ENCODE measurements around the gene GPR151.

The GPR151 gene

DNA sequence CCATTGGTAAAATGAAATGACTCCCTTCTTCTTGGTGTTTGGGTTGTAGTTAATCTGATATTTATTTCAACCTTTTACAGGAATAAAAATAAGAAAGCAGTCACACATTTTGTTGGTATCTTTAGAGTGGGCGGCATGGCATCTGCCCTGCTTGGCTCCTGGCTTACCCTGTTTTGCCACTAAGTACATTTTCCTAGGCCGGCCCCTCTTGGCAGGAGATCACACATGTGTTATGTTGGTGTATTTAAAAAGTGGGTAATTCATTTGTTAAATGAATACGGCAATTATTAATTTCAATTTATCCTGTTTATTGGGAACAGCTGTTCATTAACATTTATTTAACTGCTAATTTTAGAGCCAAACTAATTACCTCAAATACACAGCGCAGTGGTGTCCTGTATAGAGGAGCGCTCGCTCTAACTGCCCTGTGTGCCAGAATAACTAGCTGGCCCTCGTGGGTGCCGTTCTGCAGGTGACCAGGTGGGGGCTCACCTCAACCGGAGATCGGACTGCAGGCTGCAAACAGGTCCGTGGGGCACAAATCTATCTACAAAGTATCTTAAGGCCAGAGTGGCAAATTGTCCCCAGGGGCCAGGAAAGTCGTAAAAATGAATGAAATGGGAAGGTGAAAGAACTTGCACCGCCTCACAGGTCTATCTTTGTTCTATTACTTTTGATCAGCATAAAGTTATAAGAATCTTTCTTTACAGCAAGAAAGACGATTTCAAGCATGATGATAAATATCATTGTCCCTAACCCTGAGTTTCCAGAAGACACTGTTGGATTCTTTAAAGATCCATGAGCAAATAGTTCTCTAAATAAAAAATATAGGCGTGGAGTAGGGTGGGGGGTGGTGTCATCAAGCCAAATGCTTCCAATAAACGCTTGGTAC is 26.2 kb upstream of the GPR151 start:
- no peaks in the 10 kb centered on the region for H3K36me3 ChIP-seq
- no peak for TF ChIP-seq Cebpa-rat (IDR thresholded peaks at IDR 0.05)
- no peak overlapping the region for H3K9ac ChIP-seq
- H3K4me3 ChIP-seq: no peak overlapping the region
- H3K9me3 ChIP-seq: no peaks in the 10 kb centered on the region
- no peak overlapping the region for H3K27ac ChIP-seq
- H3K4me2 ChIP-seq: no peak overlapping the region
- H3K27me3 ChIP-seq: no peaks in the 10 kb centered on the region
- no peaks in the 10 kb centered on the region for H3K4me1 ChIP-seq
- no peaks in the 10 kb centered on the region for H4K20me1 ChIP-seq

DNA sequence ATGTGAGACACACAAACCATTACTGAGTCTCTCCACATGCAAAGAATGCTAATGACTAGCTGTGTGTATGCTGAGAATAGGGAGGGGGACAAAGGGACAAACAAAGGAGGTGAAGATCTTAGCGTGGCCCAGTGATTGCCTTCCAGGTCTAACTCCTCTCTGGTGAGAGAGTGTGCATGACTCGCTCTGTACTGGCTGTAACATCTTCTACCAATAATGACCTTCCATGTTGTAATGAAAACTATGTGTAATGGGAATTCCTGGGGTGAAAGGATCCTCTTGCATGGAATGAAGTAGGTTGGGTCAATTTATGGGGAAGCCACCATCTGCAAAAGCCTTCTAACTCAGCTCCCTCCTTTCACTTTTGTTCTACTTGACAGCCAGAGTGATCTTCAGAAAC is 24.4 kb upstream of the GPR151 start:
- Histone ChIP-seq H3K36me3 (no peaks in the 10 kb centered on the region), H3K9me3 (no peaks in the 10 kb centered on the region), H4K20me1 (no peaks in the 10 kb centered on the region), H3K27me3 (no peaks in the 10 kb centered on the region), H3K9ac (no peak overlapping the region), H3K27ac (no peak overlapping the region), H3K4me1 (no peaks in the 10 kb centered on the region), H3K4me3 (no peak overlapping the region), H3K4me2 (no peak overlapping the region)
- no peak for TF ChIP-seq Cebpa-rat (IDR thresholded peaks at IDR 0.05)

DNA sequence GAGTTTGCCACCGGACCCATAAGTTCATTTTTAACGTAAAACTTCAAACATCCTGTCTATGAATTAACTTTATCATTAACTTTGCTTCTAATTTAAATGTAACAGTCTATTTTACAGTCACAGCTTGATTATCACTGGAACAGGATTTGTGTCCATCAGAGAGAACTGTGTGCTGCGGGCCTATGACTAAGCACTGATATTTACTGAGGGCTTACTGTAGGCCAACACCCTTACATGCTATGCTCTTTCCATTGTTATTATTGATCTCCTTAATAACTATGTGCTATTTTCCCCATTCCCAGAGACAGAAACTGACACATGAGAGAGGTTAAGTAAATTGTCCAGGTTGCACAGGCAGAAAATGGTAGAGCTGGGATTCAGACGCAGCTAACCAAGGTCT is 24.0 kb upstream of the GPR151 start:
- Histone ChIP-seq H3K9ac (no peak overlapping the region), H3K36me3 (no peaks in the 10 kb centered on the region)

DNA sequence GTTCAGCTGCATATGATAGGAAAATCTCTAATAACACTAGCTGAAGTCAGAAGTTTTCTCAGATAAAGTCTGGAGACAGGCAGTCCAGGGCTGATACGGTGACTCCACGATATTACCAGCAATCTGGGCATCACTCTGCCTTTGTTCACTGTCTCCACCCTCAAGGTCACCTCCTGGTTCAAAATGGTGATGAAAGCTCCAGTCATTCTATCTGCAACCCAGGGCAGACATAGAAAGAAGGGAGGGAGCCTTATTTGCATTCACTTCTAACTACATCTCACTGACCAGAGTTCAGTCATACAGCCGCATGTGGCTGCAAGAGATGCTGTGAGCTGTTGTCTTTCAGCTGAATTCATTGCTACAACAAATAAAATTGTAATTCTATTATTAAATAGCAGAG is 22.4 kb upstream of the GPR151 start:
- H3K4me3 ChIP-seq: no peak overlapping the region
- no peaks in the 10 kb centered on the region for H3K36me3 ChIP-seq
- TF ChIP-seq Cebpa-rat (IDR thresholded peaks at IDR 0.05): no peak
- H3K27ac ChIP-seq: no peak overlapping the region
- H3K9ac ChIP-seq: no peak overlapping the region
- H4K20me1 ChIP-seq: no peaks in the 10 kb centered on the region
- H3K4me1 ChIP-seq: no peaks in the 10 kb centered on the region
- no peaks in the 10 kb centered on the region for H3K9me3 ChIP-seq
- no peak overlapping the region for H3K4me2 ChIP-seq
- no peaks in the 10 kb centered on the region for H3K27me3 ChIP-seq

More for the DNA sequence above, 24.0 kb upstream of the GPR151 start:
- H3K4me3 ChIP-seq: no peak overlapping the region
- H3K4me1 ChIP-seq: no peaks in the 10 kb centered on the region
- no peak overlapping the region for H3K27ac ChIP-seq
- H4K20me1 ChIP-seq: no peaks in the 10 kb centered on the region
- H3K4me2 ChIP-seq: no peak overlapping the region
- TF ChIP-seq Cebpa-rat (IDR thresholded peaks at IDR 0.05): no peak
- H3K9me3 ChIP-seq: no peaks in the 10 kb centered on the region
- no peaks in the 10 kb centered on the region for H3K27me3 ChIP-seq

DNA sequence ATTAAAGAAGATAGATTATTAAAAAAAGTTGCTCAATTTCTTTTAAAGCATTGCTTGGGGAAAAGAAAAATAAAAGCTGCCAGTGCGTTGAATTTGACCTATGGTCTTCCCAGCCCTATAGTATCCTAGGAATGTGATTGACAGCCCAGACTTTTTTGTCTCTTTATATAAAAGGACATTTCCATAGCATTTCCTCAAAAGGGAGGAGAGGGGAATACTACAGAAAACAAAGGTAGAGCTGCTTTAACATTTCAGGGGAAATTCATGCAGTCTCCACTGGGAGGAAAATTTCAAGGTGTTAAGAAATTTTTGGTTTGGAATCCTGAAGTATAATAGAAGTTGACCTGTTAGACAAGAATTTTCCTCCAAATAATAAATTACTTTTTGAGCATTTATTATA is 17.9 kb upstream of the GPR151 start:
- Histone ChIP-seq H3K9ac (no peak overlapping the region), H3K36me3 (no peaks in the 10 kb centered on the region), H3K4me1 (0 out of 2 replicates have a peak, but pooled peaks cover 3% of the 10 kb centered on the region), H4K20me1 (no peaks in the 10 kb centered on the region), H3K4me2 (no peak overlapping the region), H3K9me3 (no peaks in the 10 kb centered on the region), H3K27me3 (no peaks in the 10 kb centered on the region), H3K27ac (no peak overlapping the region), H3K4me3 (no peak overlapping the region)
- no peak for TF ChIP-seq Cebpa-rat (IDR thresholded peaks at IDR 0.05)

DNA sequence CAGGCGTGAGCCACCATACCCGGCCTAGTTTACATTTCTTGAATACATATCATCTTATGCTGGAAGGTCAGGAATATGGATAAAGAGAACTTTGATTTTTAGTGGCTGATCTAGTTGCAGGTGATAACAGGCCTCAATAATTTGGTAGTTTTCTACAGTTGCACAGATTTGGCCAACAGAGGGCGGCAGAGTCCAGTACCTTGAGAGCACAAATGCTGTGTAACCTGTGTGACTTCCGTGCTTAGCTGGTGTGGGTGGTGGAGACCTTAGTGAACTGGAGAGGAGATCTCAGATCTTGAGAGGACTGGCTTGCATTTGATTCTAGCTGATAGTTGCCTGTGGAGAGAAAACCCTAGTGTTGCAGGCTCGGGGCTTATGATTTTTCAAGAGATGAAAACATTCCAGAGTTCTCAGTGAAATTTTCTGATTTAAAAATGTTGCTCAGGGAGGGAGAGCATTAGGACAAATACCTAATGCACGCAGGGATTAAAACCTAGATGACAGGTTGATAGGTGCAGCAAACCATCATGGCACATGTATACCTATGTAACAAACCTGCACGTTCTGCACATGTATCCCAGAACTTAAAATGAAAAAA is 17.4 kb upstream of the GPR151 start:
- H4K20me1 ChIP-seq: no peaks in the 10 kb centered on the region
- H3K36me3 ChIP-seq: no peaks in the 10 kb centered on the region
- H3K27ac ChIP-seq: no peak overlapping the region
- no peaks in the 10 kb centered on the region for H3K27me3 ChIP-seq
- no peak for TF ChIP-seq Cebpa-rat (IDR thresholded peaks at IDR 0.05)
- no peak overlapping the region for H3K4me3 ChIP-seq
- no peaks in the 10 kb centered on the region for H3K9me3 ChIP-seq
- no peak overlapping the region for H3K9ac ChIP-seq
- H3K4me2 ChIP-seq: no peak overlapping the region
- 0 out of 2 replicates have a peak, but pooled peaks cover 3% of the 10 kb centered on the region for H3K4me1 ChIP-seq

DNA sequence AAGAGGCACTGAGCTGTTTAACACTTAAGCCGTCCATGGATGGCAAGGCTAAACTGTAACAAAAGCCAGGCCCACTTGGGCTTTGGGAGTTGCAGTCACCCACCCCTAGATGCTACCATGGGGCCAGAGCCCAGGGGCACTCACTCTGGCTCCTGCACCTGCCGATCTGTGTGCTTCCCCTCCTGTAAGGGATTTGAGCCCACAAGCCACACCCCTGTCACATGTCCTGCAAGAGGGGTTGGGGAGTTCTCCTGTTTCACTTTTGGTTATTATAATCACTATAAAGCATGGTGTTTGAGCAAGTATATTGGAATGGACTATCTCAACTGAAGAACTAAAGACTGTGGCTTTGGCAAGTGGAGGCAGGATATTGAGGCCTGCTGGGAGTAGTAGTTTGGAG is 14.0 kb upstream of the GPR151 start:
- no peaks in the 10 kb centered on the region for H3K36me3 ChIP-seq
- H3K9me3 ChIP-seq: no peaks in the 10 kb centered on the region
- 0 out of 2 replicates have a peak, but pooled peaks cover 3% of the 10 kb centered on the region for H3K4me1 ChIP-seq
- no peak overlapping the region for H3K4me2 ChIP-seq
- H3K9ac ChIP-seq: no peak overlapping the region
- H3K27ac ChIP-seq: no peak overlapping the region
- no peak for TF ChIP-seq Cebpa-rat (IDR thresholded peaks at IDR 0.05)
- H4K20me1 ChIP-seq: no peaks in the 10 kb centered on the region
- no peaks in the 10 kb centered on the region for H3K27me3 ChIP-seq
- H3K4me3 ChIP-seq: no peak overlapping the region

DNA sequence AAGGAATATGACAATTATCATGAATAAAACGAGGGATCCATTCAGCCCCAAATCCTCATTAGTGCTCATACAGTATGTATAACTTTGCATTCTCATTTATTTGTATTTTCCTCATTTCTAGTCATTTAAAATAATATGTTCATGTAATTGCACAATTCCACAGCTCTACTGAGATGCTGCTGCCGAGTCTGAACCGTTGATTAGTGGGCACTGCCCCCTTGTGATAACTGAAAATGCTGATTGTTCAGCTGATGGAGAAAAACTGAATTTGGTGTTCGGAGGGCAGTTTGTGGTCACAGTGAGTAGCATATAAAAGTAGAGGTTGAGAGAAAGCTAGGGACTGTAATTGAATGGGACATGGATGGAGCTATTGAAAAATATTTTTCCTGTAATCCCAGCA is 12.2 kb upstream of the GPR151 start:
- no peaks in the 10 kb centered on the region for H3K9me3 ChIP-seq
- H3K4me1 ChIP-seq: 0 out of 2 replicates have a peak, but pooled peaks cover 3% of the 10 kb centered on the region
- no peaks in the 10 kb centered on the region for H4K20me1 ChIP-seq
- H3K36me3 ChIP-seq: no peaks in the 10 kb centered on the region
- no peak overlapping the region for H3K4me2 ChIP-seq
- TF ChIP-seq Cebpa-rat (IDR thresholded peaks at IDR 0.05): no peak
- no peak overlapping the region for H3K4me3 ChIP-seq
- no peak overlapping the region for H3K9ac ChIP-seq
- H3K27ac ChIP-seq: no peak overlapping the region
- no peaks in the 10 kb centered on the region for H3K27me3 ChIP-seq

DNA sequence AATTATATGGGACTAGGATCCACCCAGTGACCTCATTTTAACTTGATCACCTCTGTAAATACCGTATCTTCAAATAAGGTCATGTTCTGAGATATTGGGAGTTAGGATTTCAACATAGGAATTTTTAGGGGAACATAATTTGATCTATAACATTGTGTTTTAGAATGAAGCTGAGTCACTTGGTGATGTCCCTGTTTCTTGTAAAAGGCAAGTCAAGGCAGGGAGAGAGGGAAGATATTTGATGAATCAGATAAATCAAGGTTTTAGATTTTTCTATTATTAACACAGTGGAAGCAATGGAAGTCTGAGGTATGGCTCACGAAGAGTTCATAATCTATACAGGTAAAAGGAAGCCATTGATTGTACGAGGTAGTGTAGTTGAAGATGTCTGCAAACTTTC is 11.8 kb upstream of the GPR151 start:
- 0 out of 2 replicates have a peak, but pooled peaks cover 3% of the 10 kb centered on the region for H3K4me1 ChIP-seq
- no peak overlapping the region for H3K27ac ChIP-seq
- no peak overlapping the region for H3K4me2 ChIP-seq
- no peaks in the 10 kb centered on the region for H3K9me3 ChIP-seq
- H3K36me3 ChIP-seq: no peaks in the 10 kb centered on the region
- H3K27me3 ChIP-seq: no peaks in the 10 kb centered on the region
- no peak overlapping the region for H3K4me3 ChIP-seq
- TF ChIP-seq Cebpa-rat (IDR thresholded peaks at IDR 0.05): no peak
- H4K20me1 ChIP-seq: no peaks in the 10 kb centered on the region
- no peak overlapping the region for H3K9ac ChIP-seq

DNA sequence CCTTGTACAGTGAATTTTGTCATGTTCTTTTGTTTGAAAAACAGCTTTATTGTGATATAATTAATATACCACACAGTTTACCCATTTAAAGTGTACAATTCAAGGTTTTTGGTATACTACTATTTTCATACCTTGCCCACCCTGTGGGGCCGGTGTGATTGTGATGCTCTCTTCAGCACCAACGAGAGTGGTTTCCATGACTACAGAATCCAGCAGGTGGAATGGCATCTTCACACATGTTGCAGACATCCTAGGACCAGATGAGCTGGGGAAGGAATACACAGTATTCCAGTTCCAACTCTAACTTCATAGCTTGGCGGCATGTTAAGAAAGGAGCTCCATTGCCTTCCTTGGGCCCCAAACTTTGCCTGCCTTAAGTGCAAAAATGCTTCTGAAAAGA is 7.7 kb upstream of the GPR151 start:
- no peak overlapping the region for H3K27ac ChIP-seq
- H3K36me3 ChIP-seq: no peaks in the 10 kb centered on the region
- no peak overlapping the region for H3K9ac ChIP-seq
- no peaks in the 10 kb centered on the region for H3K9me3 ChIP-seq
- H3K4me3 ChIP-seq: no peak overlapping the region
- no peaks in the 10 kb centered on the region for H3K27me3 ChIP-seq
- no peak overlapping the region for H3K4me2 ChIP-seq
- no peaks in the 10 kb centered on the region for H4K20me1 ChIP-seq
- H3K4me1 ChIP-seq: no peaks in the 10 kb centered on the region
- no peak for TF ChIP-seq Cebpa-rat (IDR thresholded peaks at IDR 0.05)
